Ascending aorta (tissue), 2 donors: ENCODE measurements around the gene TSN. TPM values are rescaled to one million over a fixed set of nuclear protein-coding genes. Genes with fewer than 3 reads are reported as not detected.

Experiments
- DNase-seq, 2 donors: peaks; one replicate each; pipeline ENCODE4 v3.0.0-alpha.2; 2019; ENCODE audit warnings: low spot score in 2 of 2
- H3K27ac ChIP-seq, 2 donors: fragments of 200-600 bp; sonication (generic); one replicate each; pipeline ENCODE4 v1.5.1; 2016 to 2017; ENCODE audit warnings: mild to moderate bottlenecking in 1 of 2
- H3K27me3 ChIP-seq: fragments of 200-600 bp; sonication (generic); one replicate; pipeline ENCODE4 v1.5.1; 2017
- H3K36me3 ChIP-seq, 2 donors: fragments of 200-600 bp; sonication (generic); one replicate each; pipeline ENCODE4 v1.5.1; 2016
- H3K4me1 ChIP-seq, 2 donors: fragments of 200-600 bp; sonication (generic); one replicate each; pipeline ENCODE4 v1.5.1; 2016 to 2017; ENCODE audit warnings: mild to moderate bottlenecking in 1 of 2
- H3K4me3 ChIP-seq, 2 donors: fragments of 200-600 bp; sonication (generic); one replicate each; pipeline ENCODE4 v1.5.1; 2016 to 2017; ENCODE audit warnings: mild to moderate bottlenecking in 1 of 2
- H3K9me3 ChIP-seq, 2 donors: fragments of 200-600 bp; sonication (generic); one replicate each; pipeline ENCODE4 v1.5.1; 2016
- intact Hi-C: fragments of 100-400 bp; cut with DNase I; formaldehyde crosslinking; loops from one replicate; pipeline ENCODE4 v1.15.1; 2023
- total RNA-seq: library from RNA; depleted of rRNA; stranded (reverse); fragments of >200 nt; gene quantifications from one replicate; pipeline ENCODE4 v1.1.0, GENCODE V29; 2016
- TF ChIP-seq, protein P1 (sequence below), 3 experiments: fragments of 200-600 bp in 2 of 3; fragments of 450-650 bp in 1 of 3; sonication (generic) in 2 of 3; IDR thresholded peaks; one replicate each; pipeline ENCODE4 v1.5.1; 2016 to 2019; ENCODE audit warnings: antibody characterized with exemption in 3 of 3, mild to moderate bottlenecking in 1 of 3, moderate library complexity in 1 of 3

TSN gene
- total RNA-seq, 1 donor from 2014 or later, result 42.6 TPM

DNA sequence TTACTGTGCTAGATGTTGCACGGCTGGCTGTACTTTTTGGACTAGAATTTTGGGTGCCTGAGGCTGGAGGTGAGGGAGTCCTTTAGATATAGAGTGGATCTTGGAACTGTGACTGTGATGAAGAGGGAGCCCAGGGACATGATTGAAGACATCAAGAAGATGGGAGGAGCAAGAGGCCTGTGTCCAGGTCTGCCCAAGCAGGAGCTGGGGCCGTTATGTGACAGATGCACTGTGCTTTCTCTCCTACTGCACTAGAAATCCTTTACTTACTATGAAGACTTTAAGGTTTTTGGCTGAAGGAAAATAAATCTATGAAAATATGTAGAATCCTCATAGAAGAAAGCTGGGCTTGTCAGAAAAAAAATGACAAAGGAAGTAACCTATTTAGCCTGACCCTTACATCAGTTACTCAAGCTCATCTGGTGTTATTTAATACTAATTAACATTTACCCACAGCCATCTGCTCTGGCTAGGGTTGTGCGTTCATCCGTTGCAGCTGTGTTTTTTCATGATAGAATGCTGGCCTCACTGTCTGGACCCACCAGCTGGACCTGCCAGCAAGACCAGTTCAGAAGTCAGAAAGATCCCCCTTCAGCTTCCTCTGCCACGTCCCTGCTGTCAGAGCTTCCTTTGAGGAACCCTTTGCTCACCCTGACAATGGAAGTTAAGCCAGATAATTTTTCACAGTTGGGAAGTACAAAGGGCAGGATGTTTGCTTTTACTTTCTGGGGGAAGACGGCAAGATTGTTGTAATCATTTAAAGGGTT lies 16.7 kb downstream of the TSN start:
- TF ChIP-seq, protein P1, sequence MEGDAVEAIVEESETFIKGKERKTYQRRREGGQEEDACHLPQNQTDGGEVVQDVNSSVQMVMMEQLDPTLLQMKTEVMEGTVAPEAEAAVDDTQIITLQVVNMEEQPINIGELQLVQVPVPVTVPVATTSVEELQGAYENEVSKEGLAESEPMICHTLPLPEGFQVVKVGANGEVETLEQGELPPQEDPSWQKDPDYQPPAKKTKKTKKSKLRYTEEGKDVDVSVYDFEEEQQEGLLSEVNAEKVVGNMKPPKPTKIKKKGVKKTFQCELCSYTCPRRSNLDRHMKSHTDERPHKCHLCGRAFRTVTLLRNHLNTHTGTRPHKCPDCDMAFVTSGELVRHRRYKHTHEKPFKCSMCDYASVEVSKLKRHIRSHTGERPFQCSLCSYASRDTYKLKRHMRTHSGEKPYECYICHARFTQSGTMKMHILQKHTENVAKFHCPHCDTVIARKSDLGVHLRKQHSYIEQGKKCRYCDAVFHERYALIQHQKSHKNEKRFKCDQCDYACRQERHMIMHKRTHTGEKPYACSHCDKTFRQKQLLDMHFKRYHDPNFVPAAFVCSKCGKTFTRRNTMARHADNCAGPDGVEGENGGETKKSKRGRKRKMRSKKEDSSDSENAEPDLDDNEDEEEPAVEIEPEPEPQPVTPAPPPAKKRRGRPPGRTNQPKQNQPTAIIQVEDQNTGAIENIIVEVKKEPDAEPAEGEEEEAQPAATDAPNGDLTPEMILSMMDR (IDR thresholded peaks at IDR 0.05), result no peak
- Histone ChIP-seq H3K27ac (no peak overlapping the region), H3K27me3 (no peaks in the 10 kb centered on the region), H3K9me3 (no peaks in the 10 kb centered on the region), H3K4me3 (no peak overlapping the region), H3K36me3 (peaks cover 14 to 20% of the 10 kb centered on the region in 2 donors), H3K4me1 (no peaks in the 10 kb centered on the region)
- intact Hi-C loops, result no loop called here
- no peak for DNase-seq

DNA sequence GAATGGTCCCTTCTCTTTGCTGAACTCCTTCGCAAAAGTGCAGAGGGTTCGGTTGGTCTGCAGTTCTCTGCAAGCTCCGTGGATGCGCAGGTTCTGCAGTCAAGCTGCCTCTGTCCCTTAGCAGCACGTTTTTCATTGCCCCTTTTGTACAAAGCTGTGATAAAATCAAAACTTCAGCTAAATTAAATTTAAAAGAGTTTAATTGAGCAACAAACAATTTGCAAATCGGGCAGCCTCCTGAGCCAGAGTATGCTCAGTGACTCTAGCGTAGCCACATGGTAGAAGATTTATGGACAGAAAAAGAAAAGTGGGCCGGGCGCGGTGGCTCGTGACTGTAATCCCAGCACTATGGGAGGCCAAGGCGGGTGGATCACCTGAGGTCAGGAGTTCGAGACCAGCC lies 18.8 kb downstream of the TSN start:
- Histone ChIP-seq H3K27me3 (no peaks in the 10 kb centered on the region), H3K4me3 (no peak overlapping the region), H3K4me1 (no peaks in the 10 kb centered on the region), H3K9me3 (no peaks in the 10 kb centered on the region), H3K27ac (no peak overlapping the region), H3K36me3 (peaks cover 0 to 4% of the 10 kb centered on the region in 2 donors)
- intact Hi-C loops, result no loop called here
- DNase-seq, result no peak
- TF ChIP-seq, protein P1 (IDR thresholded peaks at IDR 0.05), result no peak

DNA sequence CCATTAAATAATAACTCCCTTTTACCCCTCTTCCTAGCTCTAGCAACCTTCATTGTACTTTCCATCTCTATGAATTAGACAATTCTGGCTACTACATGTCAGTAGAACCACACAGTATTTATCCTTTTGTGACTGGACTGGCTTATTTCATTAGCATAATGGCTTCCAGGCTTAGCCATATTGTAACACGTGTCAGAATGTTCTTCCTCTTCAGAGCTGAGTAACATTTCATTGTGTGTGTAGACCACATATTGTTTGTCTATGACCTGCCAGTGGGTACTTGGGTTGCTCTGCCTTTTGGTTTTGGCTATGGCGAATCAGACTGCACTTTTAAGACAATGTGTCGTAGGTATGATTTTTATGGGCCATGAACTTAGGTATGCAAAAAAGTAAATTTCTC lies 20.9 kb downstream of the TSN start:
- H3K27ac ChIP-seq, result no peak overlapping the region
- no peak for DNase-seq
- TF ChIP-seq, protein P1 (IDR thresholded peaks at IDR 0.05), result no peak
- H3K9me3 ChIP-seq, result no peaks in the 10 kb centered on the region
- no peaks in the 10 kb centered on the region for H3K36me3 ChIP-seq
- no peak overlapping the region for H3K4me3 ChIP-seq
- H3K4me1 ChIP-seq, result no peaks in the 10 kb centered on the region
- no peaks in the 10 kb centered on the region for H3K27me3 ChIP-seq
- intact Hi-C loops, result no loop called here

DNA sequence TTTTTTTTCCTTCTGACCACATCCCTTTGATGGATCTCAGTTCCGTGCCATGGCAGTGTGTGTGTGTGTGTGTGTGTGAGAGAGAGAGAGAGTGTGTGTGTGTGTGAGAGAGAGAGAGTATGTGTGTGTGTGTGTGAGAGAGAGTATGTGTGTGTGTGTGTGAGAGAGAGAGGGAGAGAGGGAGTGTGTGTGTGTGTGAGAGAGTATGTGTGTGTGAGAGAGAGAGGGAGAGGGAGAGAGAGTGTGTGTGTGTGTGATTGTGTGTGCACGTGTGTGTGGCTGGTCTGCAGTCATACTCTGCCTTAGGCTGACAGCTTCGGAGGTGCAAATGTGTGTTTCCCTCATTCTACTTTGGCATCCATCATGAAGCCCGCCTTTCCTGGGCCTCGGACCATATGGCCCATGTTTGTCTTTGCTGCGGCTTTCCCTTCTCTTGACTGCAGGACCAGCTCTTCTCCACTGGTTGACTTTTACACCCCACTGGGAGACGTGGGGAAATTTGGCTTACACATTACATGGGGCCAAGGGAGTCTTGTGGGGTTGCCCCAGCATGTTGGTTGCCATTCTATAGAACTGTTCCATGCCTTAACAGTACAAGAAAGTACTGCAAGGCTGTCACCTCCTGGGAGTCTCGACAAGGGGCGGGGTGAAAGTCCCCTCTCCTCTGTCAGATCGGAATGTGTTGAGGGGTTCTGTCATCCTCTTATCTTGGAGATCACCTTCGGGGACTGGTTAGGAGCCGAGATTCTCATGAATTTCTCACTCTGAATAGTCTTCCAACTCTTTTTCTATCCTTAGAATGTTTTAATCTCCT lies 21.6 kb downstream of the TSN start:
- Histone ChIP-seq H3K36me3 (no peaks in the 10 kb centered on the region), H3K9me3 (no peaks in the 10 kb centered on the region), H3K4me1 (no peaks in the 10 kb centered on the region), H3K27me3 (no peaks in the 10 kb centered on the region), H3K4me3 (no peak overlapping the region), H3K27ac (no peak overlapping the region)
- TF ChIP-seq, protein P1 (IDR thresholded peaks at IDR 0.05), result no peak
- DNase-seq, result no peak
- intact Hi-C loops, result no loop called here

DNA sequence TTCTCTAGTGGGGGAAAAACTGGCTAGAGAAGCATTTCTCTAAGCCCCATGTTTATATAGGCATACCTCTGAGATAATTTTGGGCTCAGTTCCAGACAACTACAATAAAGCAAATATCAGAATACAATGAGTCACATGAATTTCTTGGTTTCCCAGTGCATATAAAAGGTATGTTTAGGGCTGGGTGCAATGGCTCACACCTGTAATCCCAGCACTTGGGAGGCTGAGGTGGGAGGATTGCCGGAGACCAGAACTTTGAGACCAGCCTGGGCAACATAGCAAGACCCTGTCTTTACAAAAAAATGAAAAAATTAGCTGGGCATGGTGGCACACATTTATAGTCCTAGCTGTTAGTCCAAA lies 22.2 kb downstream of the TSN start:
- intact Hi-C loops, result no loop called here
- TF ChIP-seq, protein P1 (IDR thresholded peaks at IDR 0.05), result no peak
- no peaks in the 10 kb centered on the region for H3K4me1 ChIP-seq
- H3K9me3 ChIP-seq, result no peaks in the 10 kb centered on the region
- H3K27me3 ChIP-seq, result no peaks in the 10 kb centered on the region
- H3K27ac ChIP-seq, result no peak overlapping the region
- no peak for DNase-seq
- no peak overlapping the region for H3K4me3 ChIP-seq
- no peaks in the 10 kb centered on the region for H3K36me3 ChIP-seq
